ENCODE results near the gene CC2D2A. TPM values are rescaled to one million over a fixed set of nuclear protein-coding genes. Genes with fewer than 3 reads are reported as not detected.

Gene CC2D2A
- total RNA-seq, 1 donor from 2014 or later, result 2.8 TPM

DNA sequence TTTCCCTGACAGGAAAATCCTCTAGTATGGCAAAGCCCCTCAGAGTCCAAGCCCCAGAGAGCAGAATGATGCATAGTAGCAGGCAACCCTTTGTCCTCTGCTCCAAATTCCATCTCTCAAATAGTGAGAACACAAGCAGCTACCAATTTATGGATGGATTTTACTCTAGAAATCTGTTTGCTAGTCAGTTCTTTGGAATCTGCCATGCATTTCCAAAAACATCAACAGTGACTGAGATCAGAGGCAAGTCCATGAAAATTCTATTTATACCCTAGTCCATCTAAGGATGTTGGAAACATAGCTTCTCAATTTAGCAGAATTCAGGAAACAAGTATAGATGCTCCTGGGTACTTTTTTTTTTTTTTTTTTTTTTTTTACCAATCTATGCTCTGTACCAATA lies 10.0 kb upstream of the CC2D2A start:
- no peak for DNase-seq (ENCODE audit: low read depth in 2 of 2)

DNA sequence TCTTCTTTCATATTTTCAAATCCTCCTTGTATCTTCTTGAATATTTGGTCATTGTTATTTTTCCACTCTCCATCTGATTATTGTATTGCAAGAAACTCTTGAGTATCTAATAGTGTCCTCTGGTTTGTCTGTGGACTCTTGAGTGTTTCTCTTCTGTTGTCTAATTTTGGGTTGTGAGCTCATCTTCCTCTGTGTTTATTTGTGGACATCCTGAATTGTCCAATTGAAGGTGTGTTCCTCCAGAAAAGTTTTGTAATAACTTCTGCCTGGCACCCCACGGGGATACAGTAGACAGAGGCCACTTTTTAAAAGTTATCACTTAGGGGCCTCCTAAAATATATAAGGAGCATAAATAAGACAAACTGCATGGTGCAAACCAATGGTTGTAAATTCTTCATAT lies 3.1 kb upstream of the CC2D2A start:
- DNase-seq (ENCODE audit: low read depth in 2 of 2), result no peak

- no peak for DNase-seq (ENCODE audit: low read depth in 2 of 2)
These were observed 420 bp downstream of the CC2D2A start for GRCh38 chr4:15470128-15470475.

DNA sequence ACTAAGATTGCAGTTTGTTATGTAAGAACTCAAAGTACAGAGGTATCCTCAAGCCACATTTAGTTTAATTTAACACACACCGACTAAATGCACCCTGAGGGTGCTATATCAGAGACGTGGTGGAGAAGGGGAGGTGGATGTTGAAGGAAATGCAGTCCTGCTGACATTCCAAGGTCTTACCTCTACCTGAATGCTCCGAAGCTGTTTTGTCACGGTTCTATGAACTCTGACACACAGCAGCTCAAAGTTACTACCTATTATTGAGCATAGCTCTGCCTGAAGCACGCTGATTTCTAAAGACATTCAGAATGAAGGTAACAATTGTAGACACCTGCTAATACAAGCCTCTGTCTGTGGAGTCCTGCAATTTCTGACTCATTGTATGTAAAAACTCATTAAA lies 6.7 kb downstream of the CC2D2A start:
- DNase-seq (ENCODE audit: low read depth in 2 of 2), result no peak

DNA sequence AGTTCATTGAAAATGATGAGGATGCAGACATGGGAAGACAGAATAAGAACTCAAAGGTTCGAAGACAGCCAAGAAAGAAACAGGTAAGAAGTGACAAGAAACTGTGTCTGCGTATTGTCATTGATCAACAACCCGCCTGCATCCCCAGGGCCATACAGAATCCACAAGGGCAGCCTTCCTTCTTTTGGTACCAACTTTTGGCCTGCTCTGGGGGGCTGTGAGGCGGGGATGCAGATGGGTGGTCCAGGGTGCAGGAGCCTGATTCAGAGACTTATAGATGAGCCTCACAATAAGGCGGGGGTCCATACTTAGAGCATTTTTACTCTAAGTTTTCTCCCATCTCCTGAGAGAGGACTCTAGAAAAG lies 9.0 kb downstream of the CC2D2A start:
- no peak for DNase-seq (ENCODE audit: low read depth in 2 of 2)

DNA sequence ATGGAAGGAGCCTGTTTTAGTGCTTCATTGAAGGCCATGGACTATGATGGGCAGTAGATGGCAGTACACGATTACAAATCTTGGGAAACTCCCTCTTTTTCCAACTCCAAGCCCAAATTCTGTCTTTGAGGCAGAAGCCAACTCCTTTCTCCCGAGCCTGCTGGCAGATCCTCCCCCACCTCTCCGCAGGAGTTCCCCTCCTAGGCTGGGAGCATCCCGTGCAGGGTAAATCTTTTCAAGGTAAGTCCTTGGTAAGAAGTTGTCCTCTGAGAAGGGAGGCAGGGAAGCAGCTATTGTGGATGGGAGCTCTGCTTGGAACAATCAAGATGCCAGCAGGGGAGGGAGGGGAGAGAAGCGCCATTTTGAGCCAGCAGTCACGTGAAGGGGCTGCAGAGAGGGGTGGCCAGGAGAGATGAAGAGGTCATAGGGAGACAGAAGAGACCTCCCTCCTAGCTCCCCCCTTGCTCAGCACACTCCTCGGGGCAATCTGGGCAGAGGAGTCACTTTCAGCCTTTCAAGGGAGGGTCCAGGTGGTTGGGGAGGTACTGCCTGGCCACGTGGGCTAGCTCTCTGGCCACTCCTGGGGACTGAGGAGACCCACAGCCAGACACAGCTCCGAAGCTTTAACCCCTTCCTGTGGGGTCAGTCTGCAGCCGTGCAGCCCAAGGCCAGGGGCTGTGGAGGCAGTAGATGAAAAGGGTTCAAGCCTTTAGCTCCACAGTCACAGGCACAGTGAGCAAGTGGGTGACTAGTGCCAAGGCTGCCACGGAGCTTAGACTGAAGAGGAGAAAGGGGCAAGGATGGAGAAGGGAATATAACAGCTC lies 9.6 kb downstream of the CC2D2A start:
- peak; percentile 77 to 85 for DNase-seq (ENCODE audit: low read depth in 2 of 2)

GRCh38 chr4:15479913-15480185 lies 10.2 kb downstream of the CC2D2A start:
- no peak for DNase-seq (ENCODE audit: low read depth in 2 of 2)

GRCh38 chr4:15481961-15482745 lies 12.5 kb downstream of the CC2D2A start:
- DNase-seq (ENCODE audit: low read depth in 2 of 2), result no peak

DNA sequence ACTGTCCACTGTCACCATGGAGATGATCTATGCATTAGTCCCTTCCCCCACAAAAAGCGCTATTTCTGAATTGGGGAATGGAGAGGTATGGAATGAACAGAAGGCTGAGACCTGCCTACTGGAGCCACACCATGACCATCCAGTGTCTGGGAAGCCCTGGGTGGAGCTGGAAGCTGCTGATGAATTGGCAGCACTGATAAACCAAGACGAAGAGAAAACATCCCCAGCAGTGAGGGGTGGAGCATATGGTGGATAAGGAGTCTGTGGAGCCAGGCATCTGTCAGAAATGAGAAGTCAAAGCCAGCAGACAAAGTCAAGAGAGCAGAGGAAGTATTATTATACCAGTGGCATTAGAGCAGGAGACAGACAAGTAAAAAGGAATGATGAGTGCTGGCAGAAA lies 13.2 kb downstream of the CC2D2A start:
- no peak for DNase-seq (ENCODE audit: low read depth in 2 of 2)

DNA sequence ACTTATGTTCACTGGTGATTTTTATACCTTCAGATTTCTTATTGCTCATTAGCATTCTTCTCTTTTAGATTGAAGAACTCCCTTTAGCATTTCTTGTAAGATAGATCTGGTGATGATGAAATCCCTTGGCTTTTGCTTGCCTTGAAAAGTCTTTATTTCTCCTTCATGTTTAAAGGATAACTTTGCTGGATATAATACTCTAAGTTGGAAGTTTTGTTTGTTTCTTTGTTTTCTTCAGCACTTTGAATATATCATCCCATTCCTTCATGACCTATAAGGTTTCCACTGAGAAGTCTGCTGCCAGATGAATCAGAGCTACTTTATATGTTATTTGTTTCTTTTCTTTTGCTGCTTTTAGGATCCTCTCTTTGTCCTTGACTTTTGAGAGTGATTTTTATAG lies 18.5 kb downstream of the CC2D2A start:
- no peak for DNase-seq (ENCODE audit: low read depth in 2 of 2)

DNA sequence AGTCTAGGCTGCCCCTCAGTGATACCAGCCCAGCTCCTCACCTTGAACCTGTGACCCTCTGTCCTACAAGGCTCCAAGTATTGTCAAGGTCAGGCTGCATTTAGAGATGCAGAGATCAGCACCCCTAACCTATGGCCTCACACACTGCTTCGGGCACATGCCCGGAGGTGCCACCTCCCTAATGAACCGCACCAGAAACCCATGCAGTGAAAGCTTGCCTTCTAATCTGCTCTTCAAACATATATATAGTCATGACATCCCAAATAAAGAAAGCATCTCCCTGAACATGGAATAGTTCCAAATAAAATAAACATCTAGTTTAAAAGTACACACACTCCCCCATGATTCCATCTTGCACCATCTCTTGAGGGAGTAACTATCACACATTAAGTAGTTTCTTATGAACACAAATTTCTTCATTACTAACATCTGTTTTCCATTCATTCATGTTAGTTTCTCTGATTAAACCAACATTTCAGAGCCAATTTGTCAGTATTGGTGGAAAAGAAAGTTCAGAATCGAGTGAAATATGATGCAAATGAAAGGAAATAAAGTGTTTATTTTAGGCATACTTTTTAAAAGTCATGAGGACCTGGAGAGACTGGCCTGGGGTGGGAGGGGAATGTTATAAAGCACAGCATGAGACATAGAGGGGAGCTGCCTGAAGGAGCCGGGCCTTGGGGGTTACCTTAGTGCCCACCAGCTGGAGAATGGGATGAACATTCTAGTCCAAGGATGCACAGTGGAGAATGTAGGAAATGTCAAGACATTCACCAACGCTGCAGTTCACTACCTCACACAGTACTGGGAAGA lies 19.2 kb downstream of the CC2D2A start:
- DNase-seq (ENCODE audit: low read depth in 2 of 2), result peak in 1 of 2 donors; percentile 31

DNA sequence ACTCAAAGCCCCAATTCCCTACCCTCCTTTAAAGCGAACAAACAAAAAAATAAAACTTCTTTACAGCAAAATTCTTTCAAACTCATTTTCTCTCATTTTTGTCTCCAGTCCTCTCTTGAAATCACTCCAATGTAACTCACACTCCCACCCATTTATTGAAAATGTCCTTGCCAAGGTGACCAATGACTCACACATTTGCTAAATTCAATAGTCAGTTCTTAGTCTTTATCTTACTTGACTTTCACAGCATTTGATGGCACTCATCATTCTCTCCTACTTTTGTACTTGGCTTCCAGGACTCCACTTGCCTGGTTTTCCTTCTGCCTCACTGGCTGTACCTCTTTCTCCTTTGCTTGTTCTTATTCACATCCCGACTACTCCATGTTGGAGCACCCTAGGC lies 19.9 kb downstream of the CC2D2A start:
- no peak for DNase-seq (ENCODE audit: low read depth in 2 of 2)

- DNase-seq (ENCODE audit: low read depth in 2 of 2), result no peak
These were observed 23.7 kb downstream of the CC2D2A start for GRCh38 chr4:15493411-15493810.

DNA sequence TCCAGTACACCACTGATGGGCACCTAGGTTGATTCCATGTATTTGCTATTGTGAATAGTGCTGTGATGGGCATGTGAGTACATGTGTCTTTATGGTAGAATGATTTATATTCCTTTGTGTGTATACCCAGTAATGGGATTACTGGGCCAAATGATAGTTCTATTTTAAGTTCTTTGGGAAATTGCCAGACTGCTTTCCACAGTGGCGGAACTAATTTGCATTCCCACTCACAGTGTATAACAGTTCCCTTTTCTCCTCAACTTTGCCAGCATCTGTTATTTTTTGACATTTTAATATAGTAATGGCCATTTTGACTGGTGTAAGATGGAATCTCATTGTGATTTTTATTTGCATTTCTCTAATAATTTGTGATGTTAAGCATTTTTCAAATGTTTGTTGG lies 25.9 kb downstream of the CC2D2A start:
- no peak for DNase-seq (ENCODE audit: low read depth in 2 of 2)

GRCh38 chr4:15498356-15498755 lies 28.7 kb downstream of the CC2D2A start:
- no peak for DNase-seq (ENCODE audit: low read depth in 2 of 2)

DNA sequence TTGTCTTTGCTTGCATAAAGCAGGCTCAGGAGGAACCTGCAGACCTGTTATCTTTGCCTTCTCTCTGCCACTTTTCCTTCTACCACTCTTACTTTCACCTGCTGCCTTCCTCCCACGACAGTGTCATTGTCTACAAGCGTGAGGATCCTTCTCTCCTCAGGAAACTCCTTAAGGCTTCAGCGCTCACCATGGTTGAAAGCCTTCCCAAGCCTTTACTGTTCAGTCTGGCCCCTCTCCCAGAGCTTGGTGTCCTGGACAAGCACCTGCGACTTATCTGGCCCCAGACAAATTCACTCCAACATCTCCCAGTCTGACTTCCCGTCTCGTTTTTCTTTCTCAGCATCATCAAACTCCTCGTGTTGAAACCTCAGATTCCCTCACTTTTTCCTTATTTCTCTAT lies 31.0 kb downstream of the CC2D2A start:
- DNase-seq (ENCODE audit: low read depth in 2 of 2), result no peak

DNA sequence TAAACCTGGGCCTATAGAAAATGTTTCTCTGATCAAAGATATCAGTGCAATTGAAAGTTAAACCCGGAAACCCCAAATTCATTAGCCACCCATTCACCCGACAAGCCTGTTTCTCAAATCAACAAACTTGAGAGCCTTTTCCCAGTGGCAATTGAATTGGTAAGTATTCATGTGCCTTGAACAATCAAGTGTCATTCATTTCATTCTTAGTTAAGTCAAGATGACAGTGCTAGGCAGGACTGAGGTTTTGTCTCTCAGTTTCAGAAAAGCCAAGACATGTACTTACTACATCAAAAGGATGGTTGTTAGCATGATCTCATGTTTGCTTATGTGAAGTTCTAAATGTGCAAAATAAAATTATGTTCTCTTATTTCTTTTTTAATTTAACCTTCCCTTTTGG lies 32.3 kb downstream of the CC2D2A start:
- DNase-seq (ENCODE audit: low read depth in 2 of 2), result no peak

DNA sequence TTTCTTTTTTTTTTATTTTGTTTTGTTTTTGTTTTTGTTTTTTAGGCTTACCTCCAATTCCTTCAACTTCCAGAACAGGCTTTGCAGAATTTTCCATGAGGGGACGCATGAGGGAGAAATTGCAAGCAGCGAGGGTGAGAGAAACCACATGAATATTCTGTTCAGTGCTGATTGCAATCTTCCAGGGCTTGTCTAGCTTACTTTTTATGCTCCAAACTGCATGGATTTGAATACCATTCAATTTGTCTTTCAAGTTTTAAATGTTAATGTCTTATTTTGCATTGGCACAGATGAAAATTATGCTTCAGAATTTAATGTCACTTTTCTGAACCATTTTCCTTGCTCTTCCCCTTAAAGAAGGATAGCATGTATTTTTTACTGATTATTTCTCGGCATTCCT lies 32.7 kb downstream of the CC2D2A start:
- no peak for DNase-seq (ENCODE audit: low read depth in 2 of 2)

DNA sequence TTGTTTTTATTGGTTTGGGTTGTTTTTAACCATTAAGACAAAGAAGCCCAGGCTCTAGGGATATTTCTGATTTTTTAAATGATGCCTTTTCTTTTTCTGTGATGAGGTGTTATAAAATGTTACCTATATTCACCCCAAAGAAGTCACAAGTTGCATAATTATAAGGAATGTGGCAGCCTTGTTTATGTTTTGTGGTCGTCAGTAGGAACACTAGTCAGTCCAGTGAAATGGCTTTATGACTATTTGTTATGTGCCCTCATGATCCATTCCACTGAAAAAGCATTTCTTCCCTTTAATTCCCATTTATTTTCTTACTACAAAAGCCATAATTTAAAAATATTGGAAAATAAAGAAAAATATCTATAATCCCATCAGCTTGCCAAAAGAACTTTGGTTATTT lies 34.4 kb downstream of the CC2D2A start:
- DNase-seq (ENCODE audit: low read depth in 2 of 2), result no peak

GRCh38 chr4:15506464-15506863 lies 36.8 kb downstream of the CC2D2A start:
- DNase-seq (ENCODE audit: low read depth in 2 of 2), result peak in 1 of 2 donors; percentile 87

- no peak for DNase-seq (ENCODE audit: low read depth in 2 of 2)
These were observed 38.0 kb downstream of the CC2D2A start for GRCh38 chr4:15507679-15508078.

- no peak for DNase-seq (ENCODE audit: low read depth in 2 of 2)
These were observed 41.3 kb downstream of the CC2D2A start for GRCh38 chr4:15510961-15511360.

DNA sequence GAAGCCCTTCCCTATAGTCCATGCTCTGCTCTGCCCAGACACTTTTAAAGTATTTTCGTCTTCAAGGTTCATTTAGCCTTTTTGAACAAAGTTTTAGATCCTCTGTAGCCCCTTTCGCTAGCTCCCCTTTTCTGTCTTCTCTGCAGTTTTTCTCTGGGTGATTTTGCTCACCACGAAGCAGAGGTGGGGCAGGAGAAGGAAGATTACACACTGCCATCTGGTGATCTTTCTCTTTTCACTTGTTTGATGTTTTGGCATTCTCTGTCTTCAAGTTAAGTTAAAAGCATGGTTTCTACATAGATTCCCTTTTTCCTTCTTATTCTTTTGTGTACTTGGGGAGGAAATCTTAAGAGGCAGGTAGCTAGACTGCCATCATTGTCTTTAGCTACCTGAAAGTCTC lies 43.9 kb downstream of the CC2D2A start:
- DNase-seq (ENCODE audit: low read depth in 2 of 2), result no peak
